Lower leg skin (tissue), 4 donors: ENCODE results near the gene ACO2. TPM values are rescaled to one million over a fixed set of nuclear protein-coding genes. Genes with fewer than 3 reads are reported as not detected.

Experiments used
- DNase-seq, 2 donors: peaks; one replicate each; pipeline ENCODE4 v3.0.0-alpha.2; 2019; ENCODE audit warnings: low spot score in 2 of 2
- H3K4me3 ChIP-seq: fragments of 200-600 bp; sonication (generic); 2 replicates; pipeline ENCODE4 v1.5.1; 2017; ENCODE audit warnings: mild to moderate bottlenecking, low read depth; ENCODE audit not compliant: poor library complexity, severe bottlenecking
- CTCF ChIP-seq, 3 donors: fragments of 450-650 bp; IDR thresholded peaks; one replicate each; pipeline ENCODE4 v1.5.1; 2016; ENCODE audit warnings: antibody characterized with exemption in 3 of 3, mild to moderate bottlenecking in 3 of 3, moderate library complexity in 2 of 3
- POLR2A ChIP-seq, 2 donors: fragments of 450-650 bp; IDR thresholded peaks; one replicate each; pipeline ENCODE4 v1.6.1; 2016 to 2017; ENCODE audit warnings: antibody characterized with exemption in 2 of 2, mild to moderate bottlenecking in 1 of 2, moderate library complexity in 1 of 2
- WGBS, 2 donors: methylation state at CpG; one replicate each; pipeline ENCODE4 v1.1.5; 2018; 5-methylcytosine and 5-hydroxymethylcytosine counted together
- intact Hi-C: fragments of 100-400 bp; cut with DNase I; formaldehyde crosslinking; loops from one replicate; pipeline ENCODE4 v1.15.0; 2023; ENCODE audit warnings: low total_unique reads
- total RNA-seq, 4 donors: library from RNA; depleted of rRNA; stranded (reverse); fragments of >200 nt; gene quantifications; one replicate each; pipeline ENCODE4 v1.1.0, GENCODE V29; 2016

Gene ACO2
- total RNA-seq, 4 donors from 2014 or later: 64.0 to 103 (median 83.1) TPM

- TF ChIP-seq POLR2A (IDR thresholded peaks at IDR 0.05) (no peak), CTCF (IDR thresholded peaks at IDR 0.05) (no peak)
- 89 to 98% methylated on average over 8 of the region's 8 CpGs for WGBS, 2 donors
- H3K4me3 ChIP-seq: no peak overlapping the region
- no peak for DNase-seq
- intact Hi-C loops: no loop called here
These were observed 69.7 kb downstream of the ACO2 start for GRCh38 chr22:41538583-41538982.

- TF ChIP-seq CTCF (IDR thresholded peaks at IDR 0.05) (no peak), POLR2A (IDR thresholded peaks at IDR 0.05) (no peak)
- DNase-seq: no peak
- H3K4me3 ChIP-seq: no peak overlapping the region
- intact Hi-C loops: no loop called here
- 76 to 85% methylated on average over 13 of the region's 13 CpGs for WGBS, 2 donors
These were observed 70.5 kb downstream of the ACO2 start for GRCh38 chr22:41539146-41540005.

GRCh38 chr22:41540006-41540315 is 71.0 kb downstream of the ACO2 start:
- 93 to 94% methylated on average over 3 of the region's 3 CpGs for WGBS, 2 donors
- no peak for TF ChIP-seq POLR2A (IDR thresholded peaks at IDR 0.05)
- TF ChIP-seq CTCF (IDR thresholded peaks at IDR 0.05): no peak
- no peak overlapping the region for H3K4me3 ChIP-seq
- no peak for DNase-seq
- intact Hi-C loops: no loop called here

- TF ChIP-seq CTCF (IDR thresholded peaks at IDR 0.05): no peak
- no peak for TF ChIP-seq POLR2A (IDR thresholded peaks at IDR 0.05)
- H3K4me3 ChIP-seq: no peak overlapping the region
- intact Hi-C loops: no loop called here
- 92 to 95% methylated on average over 7 of the region's 7 CpGs for WGBS, 2 donors
- no peak for DNase-seq
These were observed 71.4 kb downstream of the ACO2 start for GRCh38 chr22:41540365-41540764.

- 63 to 66% methylated on average over 3 of the region's 3 CpGs for WGBS, 2 donors
- intact Hi-C loops: no loop called here
These were observed 72.6 kb downstream of the ACO2 start for GRCh38 chr22:41541484-41541883.

More at GRCh38 chr22:41541484-41541883, 72.6 kb downstream of the ACO2 start:
- H3K4me3 ChIP-seq: no peak overlapping the region
- TF ChIP-seq CTCF (IDR thresholded peaks at IDR 0.05): no peak
- TF ChIP-seq POLR2A (IDR thresholded peaks at IDR 0.05): no peak
- no peak for DNase-seq
